ENCODE results near the gene SCGB1C1. TPM values are rescaled to one million over a fixed set of nuclear protein-coding genes. Genes with fewer than 3 reads are reported as not detected.
A peak's percentile ranks its signal among the peaks of the same experiment; 100 is the strongest.

Gene SCGB1C1
- total and polyA plus RNA-seq, 9 of the 15 experiments (the other 6 are each of a cell fraction or from before 2014, with no cell fraction given) = not detected

GRCh38 chr11:208181-208916, 15.5 kb downstream of the SCGB1C1 start (continued):
- TF ChIP-seq ZBTB33 (CRISPR knock-in tag; IDR thresholded peaks at IDR 0.05) = no peak; the same call in 1 of the 2 replicates
- TF ChIP-seq ATF2 (CRISPR knock-in tag; IDR thresholded peaks at IDR 0.05) = no peak
- no peak for TF ChIP-seq CTCFL (IDR thresholded peaks at IDR 0.05; ENCODE audit: borderline replicate concordance, insufficient read depth, low read depth, low read length, poor library complexity, severe bottlenecking)
- peak; percentile 60 for TF ChIP-seq SP1 (CRISPR knock-in tag; IDR thresholded peaks at IDR 0.05)
- peak; percentile 18 to 78 for TF ChIP-seq E2F6 (IDR thresholded peaks at IDR 0.05; ENCODE audit: borderline replicate concordance in 1 of 2, extremely low read depth in 1 of 2, insufficient read depth in 1 of 2, insufficient read length in 1 of 2, low read depth in 1 of 2, low read length in 1 of 2, poor library complexity in 1 of 2, severe bottlenecking in 1 of 2)
- no peak for TF ChIP-seq ZNF780A (CRISPR knock-in tag; IDR thresholded peaks at IDR 0.05)
- no peak for TF ChIP-seq E2F1 (CRISPR knock-in tag; IDR thresholded peaks at IDR 0.05)
- TF ChIP-seq ZNF518B (CRISPR knock-in tag; IDR thresholded peaks at IDR 0.05) = no peak
- no peak for TF ChIP-seq SREBF2 (CRISPR knock-in tag; IDR thresholded peaks at IDR 0.05)

Measured in K562 (cell line).